GM18873 (cell line): ENCODE measurements around the gene RPAP3.

Experiments used
- ATAC-seq: cut with Tn5 transposase; IDR thresholded peaks from one replicate; pipeline ENCODE4 v1.9.1; 2021; ENCODE audit warnings: mild to moderate bottlenecking, moderate library complexity, moderate number of reproducible peaks; ENCODE audit not compliant: unreplicated experiment, low FRiP score

RPAP3 gene

GRCh38 chr12:47614521-47614920 lies 91.3 kb downstream of the RPAP3 start:
- ATAC-seq = no peak

- ATAC-seq = no peak
Observed at GRCh38 chr12:47612953-47613352, 92.9 kb downstream of the RPAP3 start.

GRCh38 chr12:47611906-47612305 lies 93.9 kb downstream of the RPAP3 start:
- no peak for ATAC-seq
